Tibial nerve (tissue), 4 donors: Measurements from ENCODE around the gene KLK5. TPM values are rescaled to one million over a fixed set of nuclear protein-coding genes. Genes with fewer than 3 reads are reported as not detected.

Source experiments
- DNase-seq, 2 donors: peaks; one replicate each; pipeline ENCODE4 v3.0.0-alpha.2; 2019; ENCODE audit warnings: low spot score in 2 of 2
- H3K27ac ChIP-seq, 4 donors: fragments of 200-600 bp; sonication (generic) in 3 of 4; one replicate each; pipeline ENCODE4 v1.5.1; 2017 to 2019; ENCODE audit warnings: mild to moderate bottlenecking in 1 of 4
- H3K27me3 ChIP-seq, 2 donors: fragments of 200-600 bp; sonication (generic) in 1 of 2; one replicate each; pipeline versions ENCODE4 v1.5.1 to v1.6.0; 2017 to 2019
- H3K36me3 ChIP-seq, 3 donors: fragments of 200-600 bp; sonication (generic); one replicate each; pipeline ENCODE4 v1.5.1; 2018 to 2019
- H3K4me1 ChIP-seq, 4 donors: fragments of 200-600 bp; sonication (generic) in 3 of 4; one replicate each; pipeline ENCODE4 v1.5.1; 2017 to 2019
- H3K4me3 ChIP-seq, 4 donors: fragments of 200-600 bp; sonication (generic) in 3 of 4; one replicate each; pipeline ENCODE4 v1.5.1; 2017 to 2019; ENCODE audit warnings: mild to moderate bottlenecking in 1 of 4, moderate library complexity in 1 of 4
- H3K9me3 ChIP-seq, 4 donors: fragments of 200-600 bp; sonication (generic) in 3 of 4; one replicate each; pipeline ENCODE4 v1.5.1; 2017 to 2019
- CTCF ChIP-seq, 5 experiments: fragments of 200-600 bp in 3 of 5; fragments of 450-650 bp in 2 of 5; sonication (generic) in 3 of 5; IDR thresholded peaks; one replicate each; pipeline ENCODE4 v1.5.1; 2016 to 2019; ENCODE audit warnings: antibody characterized with exemption in 5 of 5, mild to moderate bottlenecking in 3 of 5, moderate library complexity in 2 of 5
- EP300 ChIP-seq, 2 donors: sonication (generic); formaldehyde crosslinking; IDR thresholded peaks; one replicate each; pipeline ENCODE4 v1.6.1; 2017; ENCODE audit warnings: antibody characterized with exemption in 2 of 2, mild to moderate bottlenecking in 1 of 2
- POLR2A ChIP-seq, 2 donors: fragments of 450-650 bp; IDR thresholded peaks; one replicate each; pipeline ENCODE4 v1.6.1; 2017; ENCODE audit warnings: antibody characterized with exemption in 2 of 2, mild to moderate bottlenecking in 2 of 2, moderate library complexity in 2 of 2
- WGBS, 2 donors: methylation state at CpG; one replicate each; pipeline ENCODE4 v1.1.5; 2018; 5-methylcytosine and 5-hydroxymethylcytosine counted together
- total RNA-seq, 4 donors: library from RNA; depleted of rRNA; stranded (reverse); fragments of >200 nt; gene quantifications; one replicate each; pipeline ENCODE4 v1.1.0, GENCODE V29; 2016

KLK5 gene
- total RNA-seq, 4 donors from 2014 or later = not detected

- TF ChIP-seq POLR2A (IDR thresholded peaks at IDR 0.05) (no peak), CTCF (IDR thresholded peaks at IDR 0.05) (no peak), EP300 (IDR thresholded peaks at IDR 0.05) (no peak)
- H3K27me3 ChIP-seq = peaks cover 0 to 6% of the 10 kb centered on the region in 2 donors
- peaks cover 0 to 3% (median 0%) of the 10 kb centered on the region in 4 donors for H3K9me3 ChIP-seq
- no peaks in the 10 kb centered on the region for H3K4me1 ChIP-seq
- H3K27ac ChIP-seq = no peak overlapping the region
- DNase-seq = no peak
- H3K36me3 ChIP-seq = no peaks in the 10 kb centered on the region
- WGBS, 2 donors = 74 to 79% methylated on average over 11 of the region's 11 CpGs
- no peak overlapping the region for H3K4me3 ChIP-seq
Measured at GRCh38 chr19:50932018-50932689, 20.7 kb downstream of the KLK5 start.

DNA sequence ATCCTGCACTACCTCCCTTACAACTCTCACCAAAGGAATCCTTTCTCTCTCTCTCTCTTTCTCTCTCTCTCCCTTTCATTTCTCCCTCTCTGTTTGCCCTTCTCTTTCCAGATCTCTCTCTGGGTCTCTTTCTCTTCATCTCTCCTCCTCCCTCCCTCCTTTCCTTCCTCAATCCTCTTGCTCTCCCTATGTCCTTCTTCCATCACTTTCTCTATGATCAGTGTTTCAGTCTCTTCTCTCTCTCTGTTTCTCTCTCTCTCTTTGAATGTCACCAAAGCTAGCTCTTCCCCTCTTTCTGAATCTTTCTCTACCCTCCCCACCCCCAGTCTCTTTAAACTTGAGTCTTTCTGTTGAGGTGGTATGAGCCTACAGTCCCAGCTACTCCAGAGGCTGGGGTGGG, 21.8 kb downstream of the KLK5 start:
- Histone ChIP-seq H3K27ac (no peak overlapping the region), H3K27me3 (peaks cover 0 to 6% of the 10 kb centered on the region in 2 donors), H3K36me3 (no peaks in the 10 kb centered on the region), H3K9me3 (peaks cover 0 to 3% (median 0%) of the 10 kb centered on the region in 4 donors), H3K4me1 (no peaks in the 10 kb centered on the region), H3K4me3 (no peak overlapping the region)
- no peak for TF ChIP-seq EP300 (IDR thresholded peaks at IDR 0.05)
- TF ChIP-seq POLR2A (IDR thresholded peaks at IDR 0.05) = no peak
- no peak for TF ChIP-seq CTCF (IDR thresholded peaks at IDR 0.05)
- no peak for DNase-seq

DNA sequence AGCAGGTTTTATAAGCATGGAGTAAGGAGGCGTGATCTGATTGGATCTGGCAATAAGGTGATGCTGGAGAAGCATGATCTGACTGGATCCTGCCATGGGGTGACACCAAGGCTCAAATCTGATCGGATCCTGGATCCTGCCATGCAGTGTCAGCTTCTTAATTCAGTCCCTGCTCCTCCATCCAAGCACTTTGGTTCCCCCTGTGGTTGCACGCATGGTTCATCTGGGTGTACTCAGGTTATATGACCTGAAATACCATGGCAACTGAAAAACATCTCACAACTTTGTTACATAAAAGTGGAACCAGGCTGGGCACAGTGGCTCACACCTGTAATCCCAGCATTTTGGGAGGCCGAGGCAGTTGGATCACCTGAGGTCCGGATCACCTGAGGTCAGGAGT, 24.0 kb downstream of the KLK5 start:
- peaks cover 0 to 3% (median 0%) of the 10 kb centered on the region in 4 donors for H3K9me3 ChIP-seq
- no peak overlapping the region for H3K27ac ChIP-seq
- DNase-seq = no peak
- no peaks in the 10 kb centered on the region for H3K36me3 ChIP-seq
- WGBS, 2 donors = 73 to 75% methylated on average over 5 of the region's 5 CpGs
- H3K4me3 ChIP-seq = no peak overlapping the region
- H3K4me1 ChIP-seq = no peaks in the 10 kb centered on the region
- no peak for TF ChIP-seq CTCF (IDR thresholded peaks at IDR 0.05)
- TF ChIP-seq POLR2A (IDR thresholded peaks at IDR 0.05) = no peak
- TF ChIP-seq EP300 (IDR thresholded peaks at IDR 0.05) = no peak
- peaks cover 0 to 6% of the 10 kb centered on the region in 2 donors for H3K27me3 ChIP-seq

GRCh38 chr19:50926144-50926543, 26.7 kb downstream of the KLK5 start:
- Histone ChIP-seq H3K4me3 (no peak overlapping the region), H3K27me3 (peaks cover 0 to 6% of the 10 kb centered on the region in 2 donors), H3K9me3 (peaks cover 0 to 3% (median 0%) of the 10 kb centered on the region in 4 donors), H3K4me1 (peaks cover 0 to 14% (median 3%) of the 10 kb centered on the region in 4 donors), H3K27ac (no peak overlapping the region), H3K36me3 (no peaks in the 10 kb centered on the region)
- 75 to 79% methylated on average over 11 of the region's 11 CpGs for WGBS, 2 donors
- no peak for DNase-seq
- TF ChIP-seq POLR2A (IDR thresholded peaks at IDR 0.05) (no peak), EP300 (IDR thresholded peaks at IDR 0.05) (no peak), CTCF (IDR thresholded peaks at IDR 0.05) (no peak)

- Histone ChIP-seq H3K4me3 (no peak overlapping the region), H3K27me3 (peaks cover 0 to 6% of the 10 kb centered on the region in 2 donors), H3K4me1 (peaks cover 0 to 15% (median 3%) of the 10 kb centered on the region in 4 donors), H3K9me3 (peaks cover 0 to 3% (median 0%) of the 10 kb centered on the region in 4 donors), H3K36me3 (no peaks in the 10 kb centered on the region), H3K27ac (no peak overlapping the region)
- DNase-seq = no peak
- WGBS, 2 donors = 87% methylated on average over 2 of the region's 2 CpGs
- TF ChIP-seq CTCF (IDR thresholded peaks at IDR 0.05) (no peak), POLR2A (IDR thresholded peaks at IDR 0.05) (no peak), EP300 (IDR thresholded peaks at IDR 0.05) (no peak)
Measured at GRCh38 chr19:50925734-50926133, 27.1 kb downstream of the KLK5 start.
